IPS-18c (cell line): ENCODE results near the gene GMPPB.

ENCODE experiments used
- H3K4me3 ChIP-seq: 2 replicates; pipeline ENCODE4 v1.7.0; 2013; ENCODE audit warnings: low read depth, mild to moderate bottlenecking, low read length, moderate library complexity; ENCODE audit not compliant: insufficient read depth
- H3K9me3 ChIP-seq: one replicate; pipeline ENCODE4 v1.6.1; 2013; ENCODE audit warnings: mild to moderate bottlenecking, low read length, moderate library complexity; ENCODE audit not compliant: control insufficient read depth, insufficient read depth

The GMPPB gene

GRCh38 chr3:49738067-49738713 is 14.4 kb upstream of the GMPPB start:
- peaks cover 2% of the 10 kb centered on the region for H3K9me3 ChIP-seq
- no peak overlapping the region for H3K4me3 ChIP-seq

GRCh38 chr3:49734752-49735151 is 11.0 kb upstream of the GMPPB start:
- H3K4me3 ChIP-seq: no peak overlapping the region

GRCh38 chr3:49733551-49733950 is 9.8 kb upstream of the GMPPB start:
- no peak overlapping the region for H3K4me3 ChIP-seq
- H3K9me3 ChIP-seq: peaks cover 2% of the 10 kb centered on the region

More at GRCh38 chr3:49734752-49735151, 11.0 kb upstream of the GMPPB start:
- H3K9me3 ChIP-seq: peaks cover 2% of the 10 kb centered on the region

- Histone ChIP-seq H3K9me3 (peaks cover 2% of the 10 kb centered on the region), H3K4me3 (no peak overlapping the region)
Measured at GRCh38 chr3:49732597-49732996, 8.8 kb upstream of the GMPPB start.

- Histone ChIP-seq H3K4me3 (no peak overlapping the region), H3K9me3 (no peaks in the 10 kb centered on the region)
Measured at GRCh38 chr3:49729966-49730609, 6.3 kb upstream of the GMPPB start.

GRCh38 chr3:49727924-49728361 is 4.2 kb upstream of the GMPPB start:
- no peak overlapping the region for H3K4me3 ChIP-seq

GRCh38 chr3:49727154-49727923 is 3.6 kb upstream of the GMPPB start:
- no peaks in the 10 kb centered on the region for H3K9me3 ChIP-seq
- H3K4me3 ChIP-seq: no peak overlapping the region

More at GRCh38 chr3:49727924-49728361, 4.2 kb upstream of the GMPPB start:
- no peaks in the 10 kb centered on the region for H3K9me3 ChIP-seq

- no peaks in the 10 kb centered on the region for H3K9me3 ChIP-seq
- no peak overlapping the region for H3K4me3 ChIP-seq
Measured at GRCh38 chr3:49725906-49726681, 2.3 kb upstream of the GMPPB start.

- Histone ChIP-seq H3K4me3 (peak overlapping the region; percentile 74), H3K9me3 (no peaks in the 10 kb centered on the region)
Measured at GRCh38 chr3:49724586-49724985, 835 bp upstream of the GMPPB start.

DNA sequence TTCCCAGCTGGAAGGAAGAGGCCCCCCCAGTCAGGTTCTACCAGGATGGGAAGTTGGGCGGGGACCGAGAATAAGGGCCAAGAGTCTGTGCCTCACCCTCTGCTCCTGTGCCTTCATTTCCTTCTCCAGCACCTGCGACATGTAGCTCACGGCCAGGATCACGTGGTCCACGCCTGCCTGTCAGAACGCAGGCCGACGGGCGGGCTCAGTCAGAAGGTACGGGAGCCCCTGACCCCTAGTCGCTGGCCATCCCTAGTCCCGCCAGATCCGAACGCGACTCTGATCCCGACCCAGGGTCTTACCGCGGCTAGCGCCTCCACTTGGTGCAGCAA is 489 bp downstream of the GMPPB start:
- Histone ChIP-seq H3K9me3 (no peaks in the 10 kb centered on the region), H3K4me3 (peak overlapping the region; percentile 86)

DNA sequence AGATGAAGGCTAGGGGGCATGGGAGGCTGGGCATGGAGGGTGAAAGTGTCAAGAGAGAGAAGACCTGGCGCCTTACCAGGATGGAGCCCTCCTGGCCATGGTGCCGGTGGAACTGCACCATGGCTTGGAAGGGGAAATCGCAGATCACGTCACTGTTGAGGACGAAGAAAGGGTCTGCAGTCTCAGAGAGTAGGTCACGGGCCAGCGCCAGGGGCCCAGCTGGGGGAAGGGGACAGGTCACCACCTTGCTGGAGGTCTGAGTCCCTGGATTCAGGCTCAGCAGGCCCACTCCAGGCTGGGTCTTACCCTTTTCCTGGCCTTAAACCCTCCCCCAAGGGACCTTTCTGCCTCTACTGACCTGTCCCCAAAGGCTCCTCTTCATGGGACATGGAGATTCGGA is 855 bp downstream of the GMPPB start:
- H3K9me3 ChIP-seq: no peaks in the 10 kb centered on the region
- H3K4me3 ChIP-seq: peak overlapping the region; percentile 86

DNA sequence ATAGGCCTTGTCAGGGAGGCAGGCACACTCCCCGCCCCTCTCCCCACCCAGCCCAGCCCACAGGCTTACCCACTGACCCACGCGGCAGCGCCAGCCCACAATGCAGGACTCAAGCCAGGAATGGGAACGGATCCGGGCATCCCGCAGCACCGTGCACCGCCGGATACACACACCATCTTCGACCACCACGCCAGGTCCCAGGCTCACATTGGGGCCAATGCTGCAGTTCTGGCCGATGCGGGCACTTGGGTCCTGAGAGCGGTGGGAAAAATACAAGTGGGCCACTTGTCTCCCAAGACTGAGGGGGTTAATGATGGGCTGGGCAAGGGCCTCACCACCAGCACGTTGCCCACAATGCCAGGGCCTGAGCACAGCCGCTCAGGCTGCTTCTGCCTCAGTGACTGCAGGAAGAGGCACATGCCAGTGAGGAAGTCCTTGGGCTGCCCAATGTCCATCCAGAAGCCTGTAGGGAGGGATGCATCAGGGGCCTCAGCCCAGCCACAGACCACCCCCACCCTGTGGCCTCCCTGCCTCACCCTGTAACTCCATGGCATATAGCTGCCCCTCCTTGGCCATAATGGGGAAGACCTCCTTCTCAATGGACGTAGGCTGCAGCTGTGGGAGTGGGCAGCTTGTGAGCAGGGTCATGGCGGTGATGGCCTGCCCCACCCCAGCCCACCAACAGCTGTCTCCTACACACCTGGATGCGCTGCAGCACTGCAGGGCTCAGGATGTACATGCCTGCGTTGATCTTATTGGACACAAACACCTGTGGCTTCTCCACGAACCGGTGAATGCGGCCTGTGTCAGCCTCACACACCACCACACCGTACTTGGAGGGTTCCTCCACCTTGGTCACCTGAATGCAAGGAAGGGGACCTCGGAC is 1.6 kb downstream of the GMPPB start:
- peak overlapping the region; percentile 86; the same call in 1 of the 2 replicates for H3K4me3 ChIP-seq

GRCh38 chr3:49721596-49721895 is 2.2 kb downstream of the GMPPB start:
- Histone ChIP-seq H3K4me3 (no peak overlapping the region), H3K9me3 (no peaks in the 10 kb centered on the region)

More for the DNA sequence above, 1.6 kb downstream of the GMPPB start:
- H3K9me3 ChIP-seq: no peaks in the 10 kb centered on the region

- Histone ChIP-seq H3K4me3 (no peak overlapping the region), H3K9me3 (no peaks in the 10 kb centered on the region)
Measured at GRCh38 chr3:49720855-49721595, 2.7 kb downstream of the GMPPB start.

DNA sequence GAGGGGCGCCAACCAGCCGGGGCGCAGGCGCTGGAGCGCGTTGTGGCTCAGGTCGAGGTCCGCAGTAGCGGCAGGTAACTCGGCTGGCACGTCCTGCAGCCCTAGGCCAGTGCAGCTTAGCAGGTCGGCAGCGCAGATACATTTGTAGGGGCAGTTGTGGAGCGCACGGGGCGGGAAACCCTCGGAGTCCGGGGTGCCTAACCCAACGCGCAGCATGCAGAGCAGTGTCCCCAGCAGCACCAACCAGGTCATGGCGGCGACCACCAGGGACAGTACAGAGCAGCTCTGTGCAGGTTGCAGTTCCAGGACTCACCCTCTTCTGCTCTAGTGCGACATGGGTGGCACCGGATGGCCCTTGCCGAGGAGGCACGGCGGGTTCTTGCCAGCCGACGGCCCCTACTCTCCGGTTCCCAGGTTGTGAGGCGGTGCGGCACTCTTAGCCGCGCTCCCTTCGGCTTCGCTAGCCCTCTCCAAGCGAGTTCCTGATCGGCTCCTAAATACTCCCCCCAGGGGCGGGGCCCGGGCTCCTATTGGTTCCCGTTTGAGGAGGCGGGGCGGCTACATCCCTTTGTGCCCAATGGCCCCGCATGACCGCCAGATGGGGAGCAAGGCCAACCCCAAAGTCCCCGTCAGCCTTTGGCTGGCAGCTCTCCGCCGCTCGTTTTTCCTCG is 4.4 kb downstream of the GMPPB start, which contains the start of gene AMIGO3:
AMIGO3 (minus strand) TSS at position 471 of the 671 bp plus-strand sequence; CDS start at position 252, 219 bp downstream.
- H3K9me3 ChIP-seq: no peaks in the 10 kb centered on the region
- H3K4me3 ChIP-seq: peak within 1 kb of the TSS; percentile 77

GRCh38 chr3:49718858-49719213 is 4.9 kb downstream of the GMPPB start:
- H3K9me3 ChIP-seq: no peaks in the 10 kb centered on the region
- H3K4me3 ChIP-seq: peak overlapping the region; percentile 77
